Sigmoid colon (tissue), 7 donors: ENCODE results near the gene SLC22A1. TPM values are rescaled to one million over a fixed set of nuclear protein-coding genes. Genes with fewer than 3 reads are reported as not detected.

ENCODE experiments used
- DNase-seq: peaks from one replicate; pipeline ENCODE4 v3.0.0-alpha.2; 2019
- H3K27ac ChIP-seq, 4 donors: fragments of 200-600 bp; sonication (generic); one replicate each; pipeline ENCODE4 v1.5.1; 2016 to 2019; ENCODE audit warnings: mild to moderate bottlenecking in 1 of 4
- H3K27me3 ChIP-seq, 3 donors: fragments of 200-600 bp; sonication (generic); one replicate each; pipeline ENCODE4 v1.5.1; 2019; ENCODE audit warnings: mild to moderate bottlenecking in 1 of 3
- H3K36me3 ChIP-seq, 4 donors: fragments of 200-600 bp; sonication (generic); one replicate each; pipeline ENCODE4 v1.5.1; 2016 to 2019
- H3K4me1 ChIP-seq, 4 donors: fragments of 200-600 bp; sonication (generic); one replicate each; pipeline ENCODE4 v1.5.1; 2017 to 2019
- H3K4me3 ChIP-seq, 4 donors: fragments of 200-600 bp; sonication (generic); one replicate each; pipeline ENCODE4 v1.5.1; 2017 to 2019; ENCODE audit warnings: mild to moderate bottlenecking in 2 of 4, moderate library complexity in 1 of 4
- H3K9me3 ChIP-seq, 4 donors: fragments of 200-600 bp in 3 of 4; sonication (generic) in 3 of 4; one replicate each; pipeline versions ENCODE4 v1.5.1 to v1.6.1; 2013 to 2019
- EP300 ChIP-seq, 4 donors: sonication (generic); formaldehyde crosslinking; IDR thresholded peaks; one replicate each; pipeline ENCODE4 v1.6.1; 2017; ENCODE audit warnings: antibody characterized with exemption in 4 of 4
- POLR2A ChIP-seq, 2 donors: fragments of 450-650 bp; IDR thresholded peaks; one replicate each; pipeline ENCODE4 v1.6.1; 2016; ENCODE audit warnings: antibody characterized with exemption in 2 of 2, mild to moderate bottlenecking in 2 of 2, moderate library complexity in 2 of 2
- POLR2AphosphoS5 ChIP-seq, 4 donors: sonication (generic); formaldehyde crosslinking; IDR thresholded peaks; one replicate each; pipeline ENCODE4 v1.6.1; 2017; ENCODE audit warnings: antibody characterized with exemption in 4 of 4
- WGBS, 2 donors: extraction: QIAGEN DNeasy Blood & Tissue Kit; methylation state at CpG; one replicate each; pipeline ENCODE4 v1.1.7; 2013; 5-methylcytosine and 5-hydroxymethylcytosine counted together
- intact Hi-C: fragments of 100-400 bp; cut with DNase I; formaldehyde crosslinking; loops from one replicate; pipeline ENCODE4 v1.15.1; 2023
- polyA plus RNA-seq, 3 donors: library from polyadenylated mRNA; stranded (reverse); fragments of 200-250 nt; gene quantifications; one replicate each; pipeline ENCODE4 v1.2.3, GENCODE V29; 2013
- total RNA-seq, 4 donors: library from RNA; depleted of rRNA; stranded (reverse); fragments of >200 nt; gene quantifications; one replicate each; pipeline ENCODE4 v1.1.0, GENCODE V29; 2016
- TF ChIP-seq, protein P1 (sequence below), 4 experiments: fragments of 450-650 bp in 3 of 4; fragments of 200-600 bp in 1 of 4; IDR thresholded peaks; one replicate each; pipeline ENCODE4 v1.5.1; 2016 to 2019; ENCODE audit warnings: antibody characterized with exemption in 4 of 4, mild to moderate bottlenecking in 3 of 4, moderate library complexity in 2 of 4
- donor health status: healthy with polysubstance abuse.
- donor health status: Bipolar disorder and iron deficiency.
- donor health status: healthy.

SLC22A1 gene
- total and polyA plus RNA-seq, 7 donors = 0.58 to 1.9 (median 1.0) TPM; not detected in 3

DNA sequence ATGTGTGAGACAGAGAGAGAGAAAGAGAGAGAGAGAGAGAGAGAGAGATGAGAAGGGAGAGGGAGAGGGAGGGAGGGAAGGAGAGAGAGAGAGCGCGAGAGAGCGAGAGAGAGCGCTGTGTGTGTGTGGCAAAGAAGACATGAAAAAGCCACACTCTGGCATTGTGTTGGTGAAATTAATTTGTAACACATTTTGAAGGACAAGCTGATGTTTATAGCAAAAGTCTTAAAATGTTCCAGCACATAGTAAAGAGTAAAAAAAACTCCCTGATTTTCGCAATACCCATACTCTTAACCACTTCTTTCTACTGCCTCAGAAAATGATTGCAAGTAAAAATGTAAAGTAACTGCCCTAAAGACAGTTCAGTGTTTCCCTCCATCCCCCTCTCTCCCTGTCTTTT is 56.7 kb downstream of the SLC22A1 start:
- H3K9me3 ChIP-seq = no peaks in the 10 kb centered on the region
- intact Hi-C loops = no loop called here
- no peaks in the 10 kb centered on the region for H3K4me1 ChIP-seq
- H3K4me3 ChIP-seq = no peak overlapping the region
- no peaks in the 10 kb centered on the region for H3K27me3 ChIP-seq
- H3K27ac ChIP-seq = no peak overlapping the region
- DNase-seq = no peak
- 87 to 91% methylated on average over 5 of the region's 5 CpGs for WGBS, 2 donors
- TF ChIP-seq POLR2A (IDR thresholded peaks at IDR 0.05) (no peak), POLR2AphosphoS5 (IDR thresholded peaks at IDR 0.05) (no peak), EP300 (IDR thresholded peaks at IDR 0.05) (no peak)
- TF ChIP-seq, protein P1, sequence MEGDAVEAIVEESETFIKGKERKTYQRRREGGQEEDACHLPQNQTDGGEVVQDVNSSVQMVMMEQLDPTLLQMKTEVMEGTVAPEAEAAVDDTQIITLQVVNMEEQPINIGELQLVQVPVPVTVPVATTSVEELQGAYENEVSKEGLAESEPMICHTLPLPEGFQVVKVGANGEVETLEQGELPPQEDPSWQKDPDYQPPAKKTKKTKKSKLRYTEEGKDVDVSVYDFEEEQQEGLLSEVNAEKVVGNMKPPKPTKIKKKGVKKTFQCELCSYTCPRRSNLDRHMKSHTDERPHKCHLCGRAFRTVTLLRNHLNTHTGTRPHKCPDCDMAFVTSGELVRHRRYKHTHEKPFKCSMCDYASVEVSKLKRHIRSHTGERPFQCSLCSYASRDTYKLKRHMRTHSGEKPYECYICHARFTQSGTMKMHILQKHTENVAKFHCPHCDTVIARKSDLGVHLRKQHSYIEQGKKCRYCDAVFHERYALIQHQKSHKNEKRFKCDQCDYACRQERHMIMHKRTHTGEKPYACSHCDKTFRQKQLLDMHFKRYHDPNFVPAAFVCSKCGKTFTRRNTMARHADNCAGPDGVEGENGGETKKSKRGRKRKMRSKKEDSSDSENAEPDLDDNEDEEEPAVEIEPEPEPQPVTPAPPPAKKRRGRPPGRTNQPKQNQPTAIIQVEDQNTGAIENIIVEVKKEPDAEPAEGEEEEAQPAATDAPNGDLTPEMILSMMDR (IDR thresholded peaks at IDR 0.05) = no peak
- H3K36me3 ChIP-seq = no peaks in the 10 kb centered on the region

DNA sequence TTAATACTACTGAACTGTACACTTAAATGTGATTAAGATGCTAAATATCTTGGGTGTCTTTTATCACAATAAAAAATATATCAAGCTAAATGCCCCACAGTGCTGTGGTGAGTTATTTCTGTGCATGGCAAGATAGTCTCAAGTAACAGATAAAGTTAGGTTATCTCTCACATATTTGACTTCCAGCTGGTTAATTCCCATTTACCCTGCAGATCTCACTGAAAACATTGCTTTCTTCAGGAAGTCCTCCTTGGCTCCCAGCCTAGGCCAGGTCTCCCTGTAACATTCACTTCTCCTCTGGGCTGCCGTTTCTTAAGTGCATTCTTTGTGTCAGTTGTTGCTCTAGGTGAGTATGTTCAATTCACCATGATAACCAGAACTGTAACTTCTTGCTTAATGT is 59.1 kb downstream of the SLC22A1 start:
- DNase-seq = no peak
- TF ChIP-seq EP300 (IDR thresholded peaks at IDR 0.05) = no peak
- no peak for TF ChIP-seq POLR2AphosphoS5 (IDR thresholded peaks at IDR 0.05)
- no peak for TF ChIP-seq POLR2A (IDR thresholded peaks at IDR 0.05)
- TF ChIP-seq, protein P1 (IDR thresholded peaks at IDR 0.05) = no peak
- H3K27ac ChIP-seq = no peak overlapping the region
- no peak overlapping the region for H3K4me3 ChIP-seq
- no peaks in the 10 kb centered on the region for H3K27me3 ChIP-seq
- H3K4me1 ChIP-seq = no peaks in the 10 kb centered on the region
- WGBS, 2 donors = 77 to 78% methylated on average over 1 of the region's 1 CpG
- intact Hi-C loops = no loop called here
- H3K36me3 ChIP-seq = no peaks in the 10 kb centered on the region
- no peaks in the 10 kb centered on the region for H3K9me3 ChIP-seq

DNA sequence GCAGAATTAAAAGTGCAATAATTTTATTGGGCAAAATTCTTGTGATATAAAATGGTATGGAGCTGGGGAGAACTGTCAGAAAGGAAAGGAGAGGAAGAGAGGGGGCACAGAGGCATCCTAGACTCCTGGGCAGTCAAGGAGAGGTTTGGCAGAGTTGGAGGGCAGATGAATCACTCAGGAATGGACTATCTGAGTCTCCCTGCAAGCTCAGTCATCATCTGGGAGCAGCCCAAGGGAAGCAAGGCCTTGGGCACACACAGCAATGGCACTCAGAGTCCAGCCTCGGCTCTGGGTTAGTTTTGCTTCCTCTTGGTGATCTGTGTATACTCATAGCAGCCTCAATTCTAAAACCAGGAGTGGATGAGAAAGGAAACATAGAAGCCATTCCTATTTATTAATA is 67.2 kb downstream of the SLC22A1 start:
- DNase-seq = no peak
- Histone ChIP-seq H3K4me3 (no peak overlapping the region), H3K4me1 (no peaks in the 10 kb centered on the region), H3K9me3 (peaks cover 0 to 11% (median 0%) of the 10 kb centered on the region in 4 donors), H3K27ac (no peak overlapping the region), H3K27me3 (no peaks in the 10 kb centered on the region), H3K36me3 (no peaks in the 10 kb centered on the region)
- TF ChIP-seq POLR2A (IDR thresholded peaks at IDR 0.05) (no peak), POLR2AphosphoS5 (IDR thresholded peaks at IDR 0.05) (no peak), EP300 (IDR thresholded peaks at IDR 0.05) (no peak)
- TF ChIP-seq, protein P1 (IDR thresholded peaks at IDR 0.05) = no peak
- intact Hi-C loops = no loop called here
- WGBS, 2 donors = 77 to 96% methylated on average over 1 of the region's 1 CpG

DNA sequence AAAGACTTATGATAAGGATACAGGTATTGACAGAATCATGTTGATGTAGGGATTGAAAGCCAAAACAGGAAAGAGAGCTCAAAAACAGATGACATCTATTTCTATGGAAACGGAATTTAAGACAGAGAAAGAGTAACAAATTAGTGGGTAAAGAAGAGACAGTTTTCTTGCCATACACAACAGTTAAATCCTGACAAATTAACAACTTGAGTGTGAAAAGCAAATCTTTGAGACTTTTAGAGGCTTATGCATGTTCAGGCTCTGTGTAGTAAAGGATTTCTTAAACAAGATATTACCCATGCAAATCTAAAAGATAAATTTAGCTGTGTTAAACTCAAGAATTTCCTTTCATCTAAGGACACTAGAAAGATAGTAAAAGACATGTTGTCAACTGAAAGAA is 68.5 kb downstream of the SLC22A1 start:
- H3K4me1 ChIP-seq = no peaks in the 10 kb centered on the region
- H3K9me3 ChIP-seq = peaks cover 0 to 16% (median 2%) of the 10 kb centered on the region in 4 donors
- intact Hi-C loops = no loop called here
- H3K36me3 ChIP-seq = no peaks in the 10 kb centered on the region
- no peak overlapping the region for H3K4me3 ChIP-seq
- no peak for TF ChIP-seq POLR2A (IDR thresholded peaks at IDR 0.05)
- no peak for TF ChIP-seq EP300 (IDR thresholded peaks at IDR 0.05)
- TF ChIP-seq POLR2AphosphoS5 (IDR thresholded peaks at IDR 0.05) = no peak
- TF ChIP-seq, protein P1 (IDR thresholded peaks at IDR 0.05) = no peak
- H3K27ac ChIP-seq = no peak overlapping the region
- 79 to 91% methylated on average over 1 of the region's 1 CpG for WGBS, 2 donors
- no peak for DNase-seq
- H3K27me3 ChIP-seq = no peaks in the 10 kb centered on the region

DNA sequence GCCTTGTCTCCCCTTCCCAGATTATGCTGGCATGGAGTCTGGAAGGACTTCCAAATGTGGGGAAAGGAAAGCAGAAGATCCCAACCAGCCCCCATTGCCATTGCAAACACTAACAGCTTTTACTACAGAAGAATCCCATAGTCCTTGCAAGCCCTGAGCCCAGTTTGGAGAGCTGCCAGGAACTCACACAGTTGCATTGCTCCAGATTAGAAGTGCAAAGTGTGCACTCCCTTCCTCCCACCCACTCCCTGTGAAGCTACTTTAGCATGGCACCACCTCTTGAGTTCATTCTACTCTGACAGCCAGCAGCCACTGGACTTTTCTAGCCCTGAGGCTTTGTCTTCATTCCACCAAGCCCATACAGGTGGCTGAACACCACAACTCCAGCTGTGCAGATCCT is 69.4 kb downstream of the SLC22A1 start:
- Histone ChIP-seq H3K4me3 (no peak overlapping the region), H3K27me3 (no peaks in the 10 kb centered on the region), H3K36me3 (no peaks in the 10 kb centered on the region), H3K27ac (no peak overlapping the region), H3K4me1 (no peaks in the 10 kb centered on the region), H3K9me3 (peaks cover 0 to 19% (median 3%) of the 10 kb centered on the region in 4 donors)
- TF ChIP-seq EP300 (IDR thresholded peaks at IDR 0.05) (no peak), POLR2AphosphoS5 (IDR thresholded peaks at IDR 0.05) (no peak), POLR2A (IDR thresholded peaks at IDR 0.05) (no peak)
- TF ChIP-seq, protein P1 (IDR thresholded peaks at IDR 0.05) = no peak
- DNase-seq = no peak
- intact Hi-C loops = no loop called here
